ENCODE results near the gene CDK5RAP3.

GRCh38 chr17:47998044-47998443, 27.1 kb downstream of the CDK5RAP3 start:
- TF ChIP-seq CTCF (IDR thresholded peaks at IDR 0.05) (no peak), POLR2A (IDR thresholded peaks at IDR 0.05) (no peak)

All from lower leg skin (tissue), 3 donors.